GM19452 (cell line): ENCODE measurements around the gene NRSN2.

Source experiments
- ATAC-seq: cut with Tn5 transposase; IDR thresholded peaks from one replicate; pipeline ENCODE4 v1.9.1; 2021; ENCODE audit not compliant: unreplicated experiment

The NRSN2 gene, protein sequence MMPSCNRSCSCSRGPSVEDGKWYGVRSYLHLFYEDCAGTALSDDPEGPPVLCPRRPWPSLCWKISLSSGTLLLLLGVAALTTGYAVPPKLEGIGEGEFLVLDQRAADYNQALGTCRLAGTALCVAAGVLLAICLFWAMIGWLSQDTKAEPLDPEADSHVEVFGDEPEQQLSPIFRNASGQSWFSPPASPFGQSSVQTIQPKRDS

DNA sequence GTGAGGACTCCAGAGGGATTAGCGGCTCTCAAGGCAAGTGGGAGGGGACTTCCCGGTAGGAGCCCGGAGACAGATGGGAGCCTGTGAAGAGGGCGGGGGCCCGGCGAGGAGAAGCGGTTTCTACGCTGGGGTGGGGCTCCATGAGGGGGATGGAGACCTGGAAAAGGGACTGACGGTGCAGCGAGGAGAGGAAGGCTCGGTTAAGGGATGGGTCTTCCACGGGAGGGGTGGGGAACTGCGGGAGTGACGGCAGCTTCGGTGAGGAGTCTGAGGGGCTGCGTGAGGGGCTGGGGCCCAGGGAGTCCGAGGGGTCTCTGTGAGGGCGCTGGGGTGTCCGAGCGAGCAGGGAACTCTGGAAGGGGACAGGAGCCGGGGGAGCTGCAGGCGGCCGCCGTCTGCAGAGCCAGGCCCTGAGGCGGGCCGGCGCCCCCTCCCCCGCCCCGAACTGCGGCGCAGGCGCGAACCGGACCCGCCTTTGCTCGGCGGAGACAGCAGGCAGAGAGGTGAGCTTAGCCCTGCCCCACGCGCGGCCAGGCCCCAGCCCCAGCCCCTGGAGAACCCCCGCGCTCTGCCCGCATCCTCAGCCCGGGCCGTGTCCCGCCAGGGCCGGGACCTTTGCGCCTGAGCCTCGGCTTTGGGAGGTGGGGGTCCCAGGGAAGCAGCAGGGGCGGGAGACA, at the start of gene NRSN2:
Gene NRSN2, plus strand, starts transcription at position 472 of the 677 bp plus-strand sequence. CDS start 2,533 bp downstream, outside the sequence.
- no peak for ATAC-seq

DNA sequence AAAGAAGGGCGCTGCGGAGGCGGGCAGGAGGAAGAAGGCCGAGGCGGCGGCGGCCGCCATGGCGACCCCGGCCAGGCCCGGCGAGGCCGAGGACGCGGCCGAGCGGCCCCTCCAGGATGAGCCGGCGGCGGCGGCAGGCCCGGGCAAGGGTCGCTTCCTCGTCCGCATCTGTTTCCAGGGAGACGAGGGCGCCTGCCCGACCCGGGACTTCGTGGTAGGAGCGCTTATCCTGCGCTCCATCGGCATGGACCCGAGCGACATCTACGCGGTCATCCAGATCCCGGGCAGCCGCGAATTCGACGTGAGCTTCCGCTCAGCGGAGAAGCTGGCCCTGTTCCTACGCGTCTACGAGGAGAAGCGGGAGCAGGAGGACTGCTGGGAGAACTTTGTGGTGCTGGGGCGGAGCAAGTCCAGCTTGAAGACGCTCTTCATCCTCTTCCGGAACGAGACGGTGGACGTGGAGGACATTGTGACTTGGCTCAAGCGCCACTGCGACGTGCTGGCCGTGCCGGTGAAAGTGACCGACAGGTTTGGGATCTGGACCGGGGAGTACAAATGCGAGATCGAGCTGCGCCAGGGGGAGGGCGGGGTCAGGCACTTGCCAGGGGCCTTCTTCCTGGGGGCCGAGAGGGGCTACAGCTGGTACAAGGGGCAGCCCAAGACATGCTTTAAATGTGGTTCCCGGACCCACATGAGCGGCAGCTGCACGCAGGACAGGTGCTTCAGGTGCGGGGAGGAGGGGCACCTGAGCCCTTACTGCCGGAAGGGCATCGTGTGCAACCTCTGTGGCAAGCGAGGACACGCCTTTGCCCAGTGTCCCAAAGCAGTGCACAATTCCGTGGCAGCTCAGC, 48.8 kb upstream of the NRSN2 start:
- ATAC-seq = peak; percentile 28

DNA sequence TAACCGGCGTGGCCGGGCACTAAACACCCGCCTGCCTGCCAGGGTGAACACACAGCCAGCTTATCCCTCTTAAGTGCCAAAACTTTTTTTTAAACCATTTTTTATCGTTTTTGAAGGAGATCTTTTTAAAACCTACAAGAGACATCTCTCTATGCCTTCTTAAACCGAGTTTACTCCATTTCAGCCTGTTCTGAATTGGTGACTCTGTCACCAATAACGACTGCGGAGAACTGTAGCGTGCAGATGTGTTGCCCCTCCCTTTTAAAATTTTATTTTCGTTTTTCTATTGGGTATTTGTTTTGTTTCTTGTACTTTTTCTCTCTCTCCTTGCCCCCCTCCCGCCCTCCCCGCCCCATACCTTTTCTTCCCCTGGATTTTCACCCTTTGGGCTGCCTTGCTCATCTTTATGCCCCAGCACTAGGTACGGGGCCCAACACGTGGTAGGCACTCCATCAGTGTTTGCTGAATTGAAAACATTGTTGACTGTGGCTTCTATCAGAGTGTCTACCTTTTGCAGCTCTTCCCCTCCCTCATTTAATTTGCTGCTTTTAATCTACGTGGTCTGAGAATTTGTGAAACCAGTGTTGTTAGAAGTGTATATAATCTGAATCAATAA, 48.0 kb upstream of the NRSN2 start:
- no peak for ATAC-seq

DNA sequence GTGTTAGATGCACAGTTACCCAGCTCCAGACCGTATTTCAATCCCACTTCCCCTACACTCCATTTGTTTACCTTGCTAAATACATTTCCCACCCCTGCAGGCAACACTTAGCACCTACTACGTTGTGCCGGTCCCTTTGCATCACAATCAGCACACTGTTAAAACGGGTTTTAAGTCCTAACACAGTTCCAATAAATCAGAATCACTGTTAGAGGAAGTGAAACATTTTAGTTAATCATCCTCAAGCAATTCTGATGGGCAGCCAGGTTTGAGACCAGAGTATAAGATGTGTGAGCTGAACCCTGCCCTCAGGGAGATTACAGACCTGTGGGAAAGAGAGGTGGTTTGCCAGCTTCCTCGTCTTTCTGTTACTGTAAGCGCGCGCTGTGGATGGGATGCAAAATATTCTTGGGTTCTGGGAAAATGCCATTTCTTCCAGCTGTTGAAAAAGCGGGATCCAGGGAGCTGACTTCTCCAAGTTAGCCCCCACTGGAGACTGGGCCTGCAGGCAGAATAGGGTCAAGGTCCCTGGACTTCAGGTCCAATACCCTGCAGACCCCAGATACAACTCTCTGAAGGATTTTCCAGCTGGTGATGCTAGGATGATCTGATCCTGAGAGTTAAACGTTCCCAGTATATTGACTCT, 46.4 kb upstream of the NRSN2 start:
- no peak for ATAC-seq

DNA sequence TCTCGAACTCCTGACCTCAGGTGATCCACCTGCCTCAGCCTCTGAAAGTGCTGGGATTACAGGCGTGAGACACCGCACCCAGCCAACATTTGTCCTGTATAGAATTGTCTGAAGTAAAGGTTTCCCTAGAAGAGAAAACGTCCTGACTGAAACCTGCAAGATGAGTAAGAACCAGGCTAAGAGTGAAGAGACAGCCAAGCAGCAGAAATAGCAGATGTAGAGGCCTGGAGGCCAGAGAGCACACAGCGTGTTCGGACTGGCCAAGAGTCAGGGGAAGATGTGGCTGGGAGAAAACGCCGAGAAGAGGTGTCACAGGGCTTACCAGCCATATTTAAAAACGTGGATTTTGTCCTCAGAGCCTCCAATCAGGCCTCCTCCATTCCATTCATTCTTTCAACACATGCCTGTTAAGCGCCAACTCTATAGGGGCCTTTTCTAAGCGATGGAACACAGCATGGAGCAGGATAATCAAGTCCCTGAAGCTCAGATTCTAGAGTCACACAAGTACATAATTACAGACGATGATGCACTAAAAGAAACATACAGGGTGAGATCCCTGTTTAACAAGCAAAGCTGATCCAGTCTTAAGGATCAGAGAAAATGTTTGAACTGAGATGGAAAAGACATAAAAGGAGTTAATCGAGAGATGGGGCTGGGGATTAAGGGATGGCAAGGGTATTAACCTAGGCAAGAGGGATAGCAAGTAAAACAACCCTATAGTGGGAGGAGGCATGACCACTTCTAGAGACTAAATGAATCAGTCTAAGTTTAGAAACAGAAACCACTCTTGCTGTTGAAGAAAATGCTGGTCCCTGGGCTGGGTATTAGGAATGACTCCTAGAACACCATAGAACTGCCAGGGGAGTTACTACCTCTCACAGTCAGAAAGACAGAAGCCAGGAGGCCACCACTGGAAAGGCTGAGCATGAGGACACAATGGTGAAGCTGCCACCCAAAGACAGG, 44.7 kb upstream of the NRSN2 start:
- ATAC-seq = no peak

DNA sequence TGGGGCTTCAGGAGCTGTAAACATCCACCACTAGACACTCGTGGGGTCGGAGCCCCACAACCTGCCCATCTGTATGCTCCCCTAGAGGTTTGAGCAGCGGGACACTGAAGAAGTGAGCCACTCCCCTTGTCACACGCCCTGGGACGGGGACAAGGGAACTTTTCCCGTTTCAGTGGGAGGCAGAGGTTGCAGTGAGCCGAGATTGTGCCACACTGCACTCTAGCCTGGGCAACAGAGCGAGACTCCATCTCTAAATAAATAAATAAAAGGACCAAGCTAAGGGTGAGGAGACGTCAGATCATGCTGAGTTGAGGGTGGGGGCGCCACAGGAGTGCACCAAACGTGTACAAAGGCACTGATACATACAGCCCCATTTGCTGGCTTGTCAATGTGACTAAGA, 41.2 kb upstream of the NRSN2 start:
- ATAC-seq = no peak

DNA sequence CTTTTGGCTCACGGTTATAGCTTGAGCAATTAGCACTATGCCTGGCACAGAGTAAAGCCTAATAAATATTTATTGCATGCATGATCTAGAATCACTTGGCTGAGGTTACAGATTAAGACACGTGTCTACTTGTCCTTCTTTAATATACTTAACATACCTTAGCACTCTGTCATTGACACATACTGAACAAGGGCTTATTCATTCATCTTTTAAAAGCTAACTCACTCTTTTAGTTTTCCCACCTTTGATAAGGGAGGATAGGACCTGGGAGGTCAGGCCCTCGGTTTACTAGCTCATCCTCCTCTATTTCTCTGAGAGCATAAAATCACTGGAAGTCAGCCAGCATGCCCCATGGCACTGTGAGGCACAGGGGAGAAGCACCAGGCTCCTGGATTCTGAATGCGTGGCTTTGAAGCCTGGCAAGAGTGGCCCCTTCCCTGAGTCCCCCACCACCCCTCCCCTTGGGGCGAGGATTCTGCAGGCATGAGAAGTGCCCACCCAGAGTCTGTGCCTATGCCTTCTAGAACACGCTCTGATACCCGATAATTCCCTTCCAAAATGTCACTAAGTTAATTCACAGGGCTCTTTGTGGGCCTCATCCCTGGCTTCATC, 38.4 kb upstream of the NRSN2 start:
- no peak for ATAC-seq

DNA sequence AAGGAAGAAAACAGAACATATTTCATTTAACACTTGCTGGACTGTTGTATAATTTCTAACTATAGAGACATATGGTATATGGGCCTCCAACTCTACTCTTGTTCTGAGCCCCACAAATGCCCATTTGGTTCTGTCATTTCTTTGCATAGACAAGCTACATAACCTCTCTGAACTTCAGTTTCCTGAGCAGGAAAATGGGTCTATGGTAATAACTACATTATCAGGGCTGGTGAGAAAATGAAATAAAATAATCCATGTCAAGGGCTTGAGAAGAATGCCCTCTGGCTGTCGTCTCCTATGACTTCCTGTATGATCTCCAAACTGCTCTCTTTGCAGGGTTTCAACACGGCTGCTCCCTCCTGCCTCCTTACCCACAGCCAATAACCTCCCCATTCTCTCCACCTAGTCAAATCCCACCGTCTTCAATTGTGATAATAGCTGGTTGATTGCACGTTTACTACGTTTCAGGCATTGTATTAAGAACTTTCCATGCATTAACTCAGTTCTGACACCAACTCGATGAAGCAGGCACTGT, 37.5 kb upstream of the NRSN2 start:
- no peak for ATAC-seq

DNA sequence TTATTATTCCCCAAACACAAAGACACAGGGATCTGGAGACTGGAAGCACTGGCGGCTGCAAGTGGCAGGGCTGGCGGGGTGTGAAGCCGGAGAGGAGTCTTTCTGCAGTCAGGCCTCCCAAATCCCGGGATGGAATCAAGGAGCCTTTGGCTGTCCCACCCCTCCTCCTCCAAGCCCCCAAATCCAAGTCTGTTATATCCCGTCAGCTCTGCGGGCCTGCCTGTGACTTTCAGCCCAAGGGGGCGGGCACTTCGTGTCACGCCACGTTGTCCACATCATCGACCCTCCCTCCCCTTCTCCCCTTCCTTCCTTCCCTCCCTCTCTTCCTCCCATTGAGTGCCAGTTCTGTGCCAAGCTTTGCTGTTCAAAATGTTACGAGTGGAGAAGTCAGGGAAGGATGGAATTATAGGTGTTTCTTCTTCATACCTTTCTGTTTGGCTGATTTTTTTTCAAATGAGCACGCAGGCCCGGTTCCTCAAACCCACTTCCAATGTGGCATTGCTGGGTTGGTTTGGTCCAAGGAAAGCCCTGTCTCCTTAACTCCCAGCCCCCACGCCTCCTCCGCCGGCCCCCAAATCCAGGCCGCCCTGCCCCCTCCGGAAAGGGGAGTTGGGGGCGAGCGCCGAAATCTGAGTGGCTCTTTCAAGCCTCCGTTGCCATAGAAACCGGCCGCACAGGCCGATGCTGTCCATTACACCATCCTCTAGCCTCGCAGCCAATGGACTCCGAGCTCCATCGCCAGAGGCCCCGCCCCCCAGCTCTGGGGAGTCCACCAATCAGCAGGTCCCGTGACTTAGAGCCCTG, 36.9 kb upstream of the NRSN2 start:
- peak; percentile 95 for ATAC-seq

DNA sequence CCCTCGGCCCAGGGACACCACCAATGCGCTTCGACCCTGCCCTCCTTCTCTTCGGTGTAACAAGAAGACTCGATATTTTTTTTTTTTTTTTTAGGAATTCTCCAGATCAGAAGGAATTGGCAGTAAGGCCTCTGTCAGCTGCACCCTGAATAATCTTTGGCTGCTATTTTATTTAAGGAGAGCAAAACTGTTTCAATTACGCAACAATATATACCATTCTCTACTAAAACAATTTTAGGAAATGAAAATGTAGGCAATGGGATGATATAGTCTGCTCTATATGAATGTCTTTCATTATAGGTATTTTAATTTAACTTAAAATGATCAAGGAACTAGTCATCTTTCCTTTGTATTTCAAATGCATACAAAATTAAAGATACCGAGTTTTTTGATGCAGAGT, 36.3 kb upstream of the NRSN2 start:
- ATAC-seq = no peak

DNA sequence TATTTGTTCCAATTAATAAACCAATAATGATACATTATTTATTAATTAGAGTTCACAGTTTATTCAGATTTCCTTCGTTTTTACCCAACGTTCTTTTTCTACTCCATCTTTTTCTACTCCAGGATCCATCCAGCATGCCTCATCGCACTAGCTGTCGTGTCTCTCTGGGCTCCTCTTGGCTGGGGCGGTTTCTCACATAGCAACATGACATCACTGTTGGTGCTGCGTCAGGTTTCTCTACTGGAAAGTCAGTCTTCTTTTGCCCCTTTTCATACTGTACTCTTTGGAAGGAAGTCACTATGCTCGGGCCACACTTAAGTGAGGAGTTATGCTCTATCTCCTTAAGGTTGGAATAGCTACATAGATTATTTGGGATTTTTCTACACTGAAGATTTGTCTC, 35.3 kb upstream of the NRSN2 start:
- ATAC-seq = no peak

DNA sequence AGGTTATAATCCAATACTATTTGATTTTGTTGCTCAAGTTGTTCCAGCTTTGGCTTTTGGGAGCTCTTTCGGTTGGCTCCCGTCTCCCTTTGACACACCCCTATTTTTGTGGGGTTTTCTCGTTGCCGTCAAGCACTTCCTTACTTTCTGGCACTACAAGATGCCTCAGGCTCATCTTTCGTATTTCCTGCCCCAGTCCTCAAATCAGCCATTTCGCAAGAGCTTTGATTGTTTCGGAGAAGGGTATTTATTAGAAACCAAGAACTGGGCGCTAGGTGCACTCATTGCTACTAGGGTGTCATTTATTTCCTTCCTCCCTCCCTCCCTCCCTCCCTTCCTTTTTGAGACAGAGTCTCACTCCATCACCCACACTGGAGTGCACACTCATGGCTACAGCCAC, 34.8 kb upstream of the NRSN2 start:
- ATAC-seq = no peak

DNA sequence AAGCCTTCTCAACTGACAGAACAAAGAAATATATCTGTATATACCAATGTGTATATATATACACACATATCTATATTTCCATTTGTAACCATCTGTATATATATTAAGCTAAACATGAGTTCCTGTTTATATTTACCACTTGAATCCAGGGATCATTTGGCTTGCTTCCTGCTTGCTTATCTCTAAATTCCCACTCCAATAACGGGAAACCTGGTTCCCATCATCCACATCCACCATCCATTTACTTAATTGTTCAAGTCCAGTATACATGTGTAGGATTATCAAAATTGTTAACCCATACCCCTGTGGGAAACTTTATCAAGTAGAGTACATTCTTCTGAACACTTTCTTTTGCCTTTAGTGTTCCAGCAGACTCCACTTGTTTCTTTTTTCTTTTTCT, 34.0 kb upstream of the NRSN2 start:
- no peak for ATAC-seq

DNA sequence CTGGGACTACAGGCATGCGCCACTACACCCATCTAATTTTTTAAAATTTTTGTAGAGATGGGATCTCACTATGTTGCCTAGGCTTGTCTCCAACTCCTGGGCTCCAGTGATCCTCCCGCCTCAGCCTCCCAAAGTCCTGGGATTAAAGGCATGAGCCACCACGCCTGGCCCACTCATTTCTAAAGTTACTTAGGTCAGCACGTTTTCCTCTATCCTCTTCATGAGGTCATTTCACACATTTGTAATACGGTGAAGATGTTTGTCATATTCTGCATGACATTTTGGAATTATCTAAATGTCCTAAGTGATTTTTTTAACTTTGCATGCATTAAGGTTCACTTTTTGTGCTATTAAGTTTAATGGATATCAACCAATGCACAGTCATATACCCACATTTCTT, 33.5 kb upstream of the NRSN2 start:
- ATAC-seq = no peak

DNA sequence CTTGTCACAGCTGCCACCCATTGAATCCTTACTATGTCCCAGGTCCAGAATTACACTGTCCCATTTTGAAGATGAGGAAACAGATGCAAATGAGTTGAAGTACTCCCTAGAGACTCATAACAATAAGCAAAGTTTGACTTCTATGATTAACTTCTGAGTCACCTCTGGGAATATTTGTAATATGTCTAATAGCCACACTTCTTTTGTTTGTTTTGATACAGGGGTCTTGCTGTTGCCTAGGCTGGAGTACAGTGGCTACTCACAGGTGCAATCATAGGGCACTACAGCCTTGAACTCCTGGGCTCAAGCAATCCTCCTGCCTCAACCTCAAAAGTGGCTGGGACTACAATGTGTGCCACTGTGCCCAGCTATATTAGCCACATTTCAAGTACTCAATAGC, 33.0 kb upstream of the NRSN2 start:
- no peak for ATAC-seq

DNA sequence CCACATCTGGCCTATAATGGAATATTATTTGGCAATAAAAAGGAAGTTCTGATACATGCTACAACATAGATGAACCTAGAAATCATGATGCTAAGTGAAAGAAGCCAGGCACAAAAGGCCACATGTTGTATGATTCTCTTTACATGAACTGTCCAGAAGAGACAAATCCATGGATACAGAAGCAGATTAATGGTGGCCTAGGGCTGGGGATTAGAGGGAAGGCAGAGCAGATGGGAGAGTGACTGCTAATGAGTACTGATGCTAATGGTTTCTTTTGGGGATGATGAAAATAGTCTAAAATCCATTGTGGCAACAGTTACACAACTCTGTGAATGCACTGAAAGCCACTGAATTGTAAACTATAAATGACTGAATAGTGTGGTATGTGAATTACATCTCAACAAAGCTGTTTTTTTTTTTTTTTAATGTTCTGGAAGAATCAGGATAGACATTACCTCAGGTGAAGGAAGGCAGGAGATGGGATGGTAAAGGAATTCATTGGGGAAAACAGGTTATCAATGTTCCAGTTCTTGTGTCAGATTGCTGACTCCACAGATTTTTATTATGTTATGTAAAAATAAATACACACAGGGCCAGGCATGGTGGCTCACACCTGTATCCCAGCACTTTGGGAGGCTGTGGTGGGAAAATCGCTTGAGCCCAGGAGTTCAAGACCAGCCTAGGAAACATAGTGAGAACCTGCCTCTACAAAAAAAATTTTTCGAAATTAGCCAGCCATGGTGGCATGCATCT, 30.4 kb upstream of the NRSN2 start:
- no peak for ATAC-seq

DNA sequence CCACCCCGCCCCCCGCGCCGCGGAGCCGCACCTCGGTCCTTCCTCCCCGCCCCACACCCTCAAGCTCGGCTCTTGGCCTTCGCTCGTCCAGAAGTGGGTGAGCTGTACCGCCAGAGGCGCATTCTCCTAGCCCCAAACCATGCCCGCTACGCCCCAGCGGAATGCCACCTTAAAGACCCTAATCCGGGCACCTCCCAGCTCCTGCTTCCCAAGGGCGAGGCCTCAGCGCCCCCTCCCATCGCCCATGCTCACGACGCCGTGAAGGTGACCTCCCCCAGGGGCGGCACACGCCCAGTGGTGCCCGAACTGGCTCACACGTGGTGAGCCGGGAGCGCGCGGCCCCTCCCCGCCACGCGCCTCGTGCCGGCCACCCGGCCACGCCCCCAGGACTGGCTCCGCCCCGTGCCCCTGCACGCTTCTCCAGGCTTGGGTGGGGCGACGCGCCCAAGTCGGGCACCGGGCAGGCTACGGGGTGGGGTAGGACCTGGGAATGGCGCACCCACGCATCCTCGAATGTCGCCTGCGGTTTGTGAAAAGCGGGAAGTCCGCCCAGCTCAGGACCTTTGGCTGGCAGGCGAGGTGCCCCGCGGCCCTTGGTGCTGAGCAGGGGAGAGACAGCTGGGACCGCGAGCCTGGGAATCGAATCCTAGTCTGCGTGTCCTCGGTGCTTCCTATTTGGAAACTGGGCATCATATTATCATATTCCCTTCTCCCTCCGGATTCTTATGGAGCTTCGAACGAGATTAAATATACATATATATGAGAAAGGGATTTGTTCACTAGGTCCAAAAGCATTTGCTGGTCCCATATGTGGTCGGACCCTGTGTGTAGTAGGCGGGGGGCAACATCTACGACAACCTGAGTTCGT, 22.5 kb upstream of the NRSN2 start:
- peak; percentile 60 for ATAC-seq
